Right hindlimb (tissue), 1 donor: ENCODE measurements around the gene PRDX3.
"Not testable (repeated sequence)": the region's sequence is repeated elsewhere in the genome, so short reads cannot be mapped to it uniquely, and the experiment has no call there.

ENCODE experiments used
- DNase-seq: peaks from one replicate; pipeline ENCODE4 v3.0.0-alpha.2; 2018

The PRDX3 gene

GRCh38 chr10:119205894-119206602, 27.4 kb upstream of the PRDX3 start:
- DNase-seq, result no peak

- no peak for DNase-seq
Measured at GRCh38 chr10:119203006-119203405, 24.4 kb upstream of the PRDX3 start.

- DNase-seq, result no peak
Measured at GRCh38 chr10:119201233-119201632, 22.6 kb upstream of the PRDX3 start.

GRCh38 chr10:119199231-119199992, 20.8 kb upstream of the PRDX3 start:
- peak; percentile 81 for DNase-seq

- DNase-seq, result no peak
Measured at GRCh38 chr10:119198438-119198837, 19.8 kb upstream of the PRDX3 start.

GRCh38 chr10:119197921-119198320, 19.3 kb upstream of the PRDX3 start:
- no peak for DNase-seq

- DNase-seq, result no peak
Measured at GRCh38 chr10:119191881-119192280, 13.3 kb upstream of the PRDX3 start.

- no peak for DNase-seq
Measured at GRCh38 chr10:119190954-119191785, 12.6 kb upstream of the PRDX3 start.

GRCh38 chr10:119190353-119190752, 11.7 kb upstream of the PRDX3 start:
- DNase-seq, result no peak

- no peak for DNase-seq
Measured at GRCh38 chr10:119189811-119190282, 11.2 kb upstream of the PRDX3 start.

- no peak for DNase-seq
Measured at GRCh38 chr10:119183664-119184412, 5.2 kb upstream of the PRDX3 start.

- DNase-seq, result not testable (repeated sequence)
Measured at GRCh38 chr10:119180850-119181400, 2.3 kb upstream of the PRDX3 start.

GRCh38 chr10:119177708-119178371, 772 bp downstream of the PRDX3 start:
- DNase-seq, result no peak

GRCh38 chr10:119176166-119176565, 2.4 kb downstream of the PRDX3 start:
- DNase-seq, result no peak

GRCh38 chr10:119174109-119174508, 4.5 kb downstream of the PRDX3 start:
- DNase-seq, result no peak

- DNase-seq, result no peak
Measured at GRCh38 chr10:119167041-119167440, 11.6 kb downstream of the PRDX3 start.

GRCh38 chr10:119166564-119166963, 12.0 kb downstream of the PRDX3 start:
- no peak for DNase-seq

- DNase-seq, result no peak
Measured at GRCh38 chr10:119166118-119166500, 12.5 kb downstream of the PRDX3 start.

GRCh38 chr10:119165171-119166117, 13.2 kb downstream of the PRDX3 start, which contains the start of gene SFXN4:
Gene SFXN4 (minus strand): TSS chr10:119165714. CDS start chr10:119165647, 67 bp downstream.
- peak; percentile 82 for DNase-seq

- no peak for DNase-seq
Measured at GRCh38 chr10:119162452-119163092, 16.0 kb downstream of the PRDX3 start.
